MCF 10A (cell line): Measurements from ENCODE around the gene ALDH3B1. TPM values are rescaled to one million over a fixed set of nuclear protein-coding genes. Genes with fewer than 3 reads are reported as not detected.

Source experiments
- BruUV-seq: library from RNA; stranded (reverse); fragments of 400-500 nt; replicated peaks from 2 replicates; lab custom pipeline; 2021; lab: Mats Ljungman, UMichigan
- CTCF ChIA-PET: fragments of 300-600 bp; sonication (Branson Sonifier 250); formaldehyde crosslinking; extraction: SDS; loops from one replicate; lab custom pipeline; 2021; ENCODE audit warnings: antibody characterized with exemption, inconsistent platforms; lab: Yijun Ruan, JAX
- POLR2A ChIA-PET: fragments of 300-600, 350-650 bp; sonication (Branson Sonifier 250); formaldehyde crosslinking; extraction: SDS; loops from one replicate; lab custom pipeline; 2020; ENCODE audit warnings: antibody characterized with exemption, inconsistent platforms; lab: Yijun Ruan, JAX
- DNase-seq: peaks from one replicate; pipeline ENCODE4 v3.0.0-alpha.2; 2018; ENCODE audit not compliant: unreplicated experiment
- H3K27ac Mint-ChIP-seq: one replicate; pipeline ENCODE4 v1.8.0; 2022; ENCODE audit warnings: mild to moderate bottlenecking, low read depth, mixed read lengths; ENCODE audit not compliant: unreplicated experiment
- H3K27me3 Mint-ChIP-seq: one replicate; pipeline ENCODE4 v1.8.0; 2022; ENCODE audit warnings: mixed read lengths; ENCODE audit not compliant: insufficient read depth, unreplicated experiment
- H3K36me3 Mint-ChIP-seq: one replicate; pipeline ENCODE4 v1.8.0; 2022; ENCODE audit warnings: mild to moderate bottlenecking, moderate library complexity, mixed read lengths; ENCODE audit not compliant: insufficient read depth, unreplicated experiment
- H3K4me1 Mint-ChIP-seq: one replicate; pipeline ENCODE4 v1.8.0; 2022; ENCODE audit warnings: mixed read lengths; ENCODE audit not compliant: insufficient read depth, unreplicated experiment
- H3K4me3 Mint-ChIP-seq: one replicate; pipeline ENCODE4 v1.8.0; 2022; ENCODE audit warnings: mild to moderate bottlenecking, moderate library complexity, mixed read lengths; ENCODE audit not compliant: unreplicated experiment
- H3K9me3 Mint-ChIP-seq: one replicate; pipeline ENCODE4 v1.8.0; 2022; ENCODE audit warnings: mixed read lengths; ENCODE audit not compliant: unreplicated experiment
- CTCF ChIP-seq: fragments of 200-600 bp; IDR thresholded peaks from one replicate; pipeline ENCODE4 v1.8.0; 2022; ENCODE audit warnings: antibody characterized with exemption, mild to moderate bottlenecking; ENCODE audit not compliant: unreplicated experiment
- intact Hi-C: fragments of 100-400 bp; cut with micrococcal nuclease; formaldehyde crosslinking; loops from 2 replicates; pipeline ENCODE4 v1.14.1; 2022
- total RNA-seq: library from RNA; stranded (reverse); gene quantifications from 2 replicates; pipeline ENCODE4 v1.2.3, GENCODE V29; 2022

Gene ALDH3B1
- total RNA-seq, 1 experiment from 2014 or later: 37.2 TPM

GRCh38 chr11:68067991-68068390, 57.9 kb downstream of the ALDH3B1 start:
- H3K27ac Mint-ChIP-seq: no peak overlapping the region

GRCh38 chr11:68071281-68072048, 61.3 kb downstream of the ALDH3B1 start:
- Mint-ChIP-seq H3K27me3 (no peaks in the 10 kb centered on the region), H3K9me3 (no peaks in the 10 kb centered on the region), H3K36me3 (peaks cover 26% of the 10 kb centered on the region), H3K4me3 (no peak overlapping the region), H3K4me1 (no peaks in the 10 kb centered on the region), H3K27ac (no peak overlapping the region)
- intact Hi-C loops: no loop called here
- CTCF ChIA-PET: interaction anchor here (0.6 to 0.7 kb wide), 2 partner anchors 28 to 50 kb away, joined by 3 read pairs; no protein-coding TSS in a partner anchor
- TF ChIP-seq CTCF: no peak
- BruUV-seq: no TSS peak
- POLR2A ChIA-PET: interaction anchor here (0.9 kb wide), 1 partner anchor 10 kb away, joined by 3 read pairs; no protein-coding TSS in a partner anchor
- no peak for DNase-seq

More at GRCh38 chr11:68067991-68068390, 57.9 kb downstream of the ALDH3B1 start:
- intact Hi-C loops: no loop called here
- no peak for TF ChIP-seq CTCF
- Mint-ChIP-seq H3K27me3 (no peaks in the 10 kb centered on the region), H3K4me1 (no peaks in the 10 kb centered on the region), H3K36me3 (peaks cover 26% of the 10 kb centered on the region), H3K9me3 (no peaks in the 10 kb centered on the region), H3K4me3 (no peak overlapping the region)
- POLR2A ChIA-PET: no interaction called here
- no TSS peak for BruUV-seq
- CTCF ChIA-PET: no interaction called here
- DNase-seq: no peak

- intact Hi-C loops: no loop called here
- no peak overlapping the region for H3K4me3 Mint-ChIP-seq
- no peaks in the 10 kb centered on the region for H3K4me1 Mint-ChIP-seq
- ChIA-PET CTCF (no interaction called here), POLR2A (no interaction called here)
- H3K36me3 Mint-ChIP-seq: peaks cover 7% of the 10 kb centered on the region
- BruUV-seq: no TSS peak
- no peak for DNase-seq
- no peak for TF ChIP-seq CTCF
- H3K27ac Mint-ChIP-seq: no peak overlapping the region
- H3K9me3 Mint-ChIP-seq: no peaks in the 10 kb centered on the region
- H3K27me3 Mint-ChIP-seq: no peaks in the 10 kb centered on the region
Observed at GRCh38 chr11:68074584-68075352, 64.6 kb downstream of the ALDH3B1 start.

- ChIA-PET POLR2A (no interaction called here), CTCF (no interaction called here)
- no peak for DNase-seq
- Mint-ChIP-seq H3K4me3 (no peak overlapping the region), H3K27ac (no peak overlapping the region), H3K27me3 (no peaks in the 10 kb centered on the region), H3K36me3 (no peaks in the 10 kb centered on the region), H3K4me1 (peaks cover 1% of the 10 kb centered on the region), H3K9me3 (no peaks in the 10 kb centered on the region)
- no peak for TF ChIP-seq CTCF
- intact Hi-C loops: no loop called here
- no TSS peak for BruUV-seq
Observed at GRCh38 chr11:68076371-68077042, 66.4 kb downstream of the ALDH3B1 start.
